ENCODE measurements around the gene SLC23A1.
"Not testable (repeated sequence)": the region's sequence is repeated elsewhere in the genome, so short reads cannot be mapped to it uniquely, and the experiment has no call there.

Gene SLC23A1

GRCh38 chr5:139413963-139414362 lies 30.9 kb upstream of the SLC23A1 start:
- peaks cover 28% of the 10 kb centered on the region for H3K36me3 Mint-ChIP-seq (ENCODE audit: low read depth)
- peaks cover 50% of the 10 kb centered on the region for H3K4me1 Mint-ChIP-seq (ENCODE audit: low read depth)
- H3K27ac Mint-ChIP-seq: peak overlapping the region; percentile 91
- peak overlapping the region; percentile 59 for H3K4me3 Mint-ChIP-seq
- H3K27me3 Mint-ChIP-seq (ENCODE audit: low read depth): no peaks in the 10 kb centered on the region
- H3K9me3 Mint-ChIP-seq: no peaks in the 10 kb centered on the region

GRCh38 chr5:139413153-139413552 lies 30.1 kb upstream of the SLC23A1 start:
- Mint-ChIP-seq H3K9me3 (no peaks in the 10 kb centered on the region), H3K27me3 (ENCODE audit: low read depth) (no peaks in the 10 kb centered on the region), H3K4me3 (no peak overlapping the region), H3K4me1 (ENCODE audit: low read depth) (peaks cover 45% of the 10 kb centered on the region), H3K36me3 (ENCODE audit: low read depth) (peaks cover 22% of the 10 kb centered on the region), H3K27ac (peak overlapping the region; percentile 91)

DNA sequence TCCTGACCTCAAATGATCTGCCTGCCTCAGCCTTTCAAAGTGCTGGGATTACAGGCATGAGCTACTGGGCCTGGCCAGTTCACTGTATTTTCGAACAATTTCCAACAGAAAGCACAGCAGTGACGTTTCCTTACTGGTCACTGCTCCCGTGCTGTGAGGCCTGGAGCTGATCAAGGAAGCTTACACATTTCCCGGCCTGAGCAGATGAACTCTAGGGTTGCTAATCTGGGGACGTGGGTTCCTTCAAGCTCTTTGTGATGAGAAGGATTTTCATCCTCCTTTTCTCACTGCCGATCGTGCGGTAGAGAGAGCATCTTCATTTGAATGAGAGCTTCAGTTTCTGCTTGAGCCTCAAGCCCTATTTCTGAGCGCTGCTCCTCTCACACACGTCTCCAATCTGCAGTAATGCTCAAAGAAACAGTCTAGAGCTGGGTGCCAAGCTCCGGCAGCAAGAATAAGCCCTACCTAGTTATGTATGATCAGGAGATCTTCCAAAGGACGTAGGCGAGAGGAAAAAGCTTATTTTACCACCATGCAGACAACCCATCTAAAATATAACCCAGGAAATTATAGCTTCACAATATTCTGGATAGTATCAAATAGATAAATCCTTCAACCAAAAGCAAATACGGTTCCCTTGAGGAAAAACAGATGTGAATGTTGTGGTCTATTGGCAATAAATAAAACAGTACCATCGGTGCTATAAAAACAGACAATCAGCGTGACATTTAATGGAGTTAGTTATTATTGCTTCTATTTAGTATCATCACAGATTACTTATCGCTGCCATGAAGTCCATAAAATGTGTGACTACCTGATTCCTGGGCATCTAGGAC lies 28.1 kb upstream of the SLC23A1 start:
- Mint-ChIP-seq H3K27me3 (ENCODE audit: low read depth) (no peaks in the 10 kb centered on the region), H3K4me3 (no peak overlapping the region), H3K36me3 (ENCODE audit: low read depth) (peaks cover 21% of the 10 kb centered on the region), H3K27ac (no peak overlapping the region), H3K9me3 (no peaks in the 10 kb centered on the region), H3K4me1 (ENCODE audit: low read depth) (peaks cover 50% of the 10 kb centered on the region)

DNA sequence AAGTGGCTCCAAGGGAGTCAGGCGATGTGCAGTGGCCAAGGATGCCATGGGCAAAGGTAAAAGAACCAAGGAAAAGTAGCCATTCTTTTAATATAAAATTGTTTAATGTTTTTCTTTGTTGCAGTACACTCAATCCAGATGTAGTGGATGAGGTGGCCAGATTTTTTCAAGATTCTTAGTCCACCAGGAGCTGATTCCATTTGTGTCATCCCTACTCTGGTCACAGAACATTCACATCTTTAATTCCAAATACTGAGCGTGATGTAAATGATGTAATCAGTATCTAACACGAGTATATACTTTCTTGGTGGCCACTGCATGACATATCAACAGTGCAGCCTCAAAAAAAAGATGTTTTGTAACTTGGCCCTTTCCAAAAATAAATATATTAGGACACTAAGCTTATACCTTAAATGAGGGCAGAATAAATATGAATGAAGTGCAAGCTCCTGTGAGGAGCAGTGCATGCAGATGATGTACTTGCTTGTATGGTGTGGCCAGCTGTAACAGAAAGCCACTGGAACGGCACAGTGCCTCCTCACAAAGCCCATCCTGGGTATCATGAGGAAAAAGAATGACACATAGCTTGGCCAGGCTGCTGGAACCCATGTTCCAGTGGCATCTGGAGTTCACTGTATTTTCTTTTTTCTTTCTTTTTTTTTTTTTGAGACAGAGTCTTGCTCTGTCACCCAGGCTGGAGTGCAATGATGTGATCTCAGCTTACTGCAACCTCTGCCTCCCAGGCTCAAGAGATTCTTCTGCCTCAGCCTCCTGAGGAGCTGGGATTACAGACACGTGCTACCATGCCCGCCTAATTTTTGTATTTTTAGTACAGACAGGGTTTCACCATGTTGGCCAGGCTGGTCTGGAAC lies 27.3 kb upstream of the SLC23A1 start:
- no peak overlapping the region for H3K27ac Mint-ChIP-seq
- H3K4me1 Mint-ChIP-seq (ENCODE audit: low read depth): peaks cover 41% of the 10 kb centered on the region
- no peaks in the 10 kb centered on the region for H3K9me3 Mint-ChIP-seq
- H3K36me3 Mint-ChIP-seq (ENCODE audit: low read depth): peaks cover 17% of the 10 kb centered on the region
- no peak overlapping the region for H3K4me3 Mint-ChIP-seq
- no peaks in the 10 kb centered on the region for H3K27me3 Mint-ChIP-seq (ENCODE audit: low read depth)

DNA sequence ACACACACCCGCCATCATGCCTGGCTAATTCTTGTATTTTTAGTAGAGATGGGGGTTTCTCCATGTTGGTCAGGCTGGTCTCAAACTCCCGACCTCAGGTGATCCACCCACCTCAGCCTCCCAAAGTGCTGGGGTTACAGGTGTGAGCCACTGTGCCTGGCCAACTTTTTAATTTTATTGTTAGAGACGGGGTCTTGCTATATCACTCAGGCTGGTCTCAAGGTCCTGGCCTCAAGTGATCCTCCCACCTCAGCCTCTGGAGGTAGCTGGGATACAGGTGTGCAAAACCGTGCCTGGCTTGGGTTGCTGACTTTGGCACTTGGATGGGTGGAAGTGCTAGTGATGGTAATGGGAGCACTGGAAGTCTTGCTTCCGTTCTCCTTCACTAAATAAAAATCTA lies 26.0 kb upstream of the SLC23A1 start:
- Mint-ChIP-seq H3K36me3 (ENCODE audit: low read depth) (peaks cover 17% of the 10 kb centered on the region), H3K4me1 (ENCODE audit: low read depth) (peaks cover 35% of the 10 kb centered on the region)
- not testable (repeated sequence) for H3K27ac Mint-ChIP-seq; H3K9me3 Mint-ChIP-seq; H3K4me3 Mint-ChIP-seq; H3K27me3 Mint-ChIP-seq (ENCODE audit: low read depth)

GRCh38 chr5:139408191-139408590 lies 25.1 kb upstream of the SLC23A1 start:
- Mint-ChIP-seq H3K4me1 (ENCODE audit: low read depth) (peaks cover 33% of the 10 kb centered on the region), H3K4me3 (no peak overlapping the region), H3K36me3 (ENCODE audit: low read depth) (peaks cover 12% of the 10 kb centered on the region), H3K9me3 (no peaks in the 10 kb centered on the region), H3K27ac (no peak overlapping the region), H3K27me3 (ENCODE audit: low read depth) (no peaks in the 10 kb centered on the region)

GRCh38 chr5:139407517-139407916 lies 24.4 kb upstream of the SLC23A1 start:
- Mint-ChIP-seq H3K9me3 (no peaks in the 10 kb centered on the region), H3K36me3 (ENCODE audit: low read depth) (peaks cover 8% of the 10 kb centered on the region), H3K27me3 (ENCODE audit: low read depth) (no peaks in the 10 kb centered on the region), H3K4me1 (ENCODE audit: low read depth) (peaks cover 33% of the 10 kb centered on the region), H3K27ac (peak overlapping the region; percentile 37), H3K4me3 (no peak overlapping the region)

- peaks cover 34% of the 10 kb centered on the region for H3K4me1 Mint-ChIP-seq (ENCODE audit: low read depth)
- no peaks in the 10 kb centered on the region for H3K9me3 Mint-ChIP-seq
- no peak overlapping the region for H3K27ac Mint-ChIP-seq
- H3K27me3 Mint-ChIP-seq (ENCODE audit: low read depth): no peaks in the 10 kb centered on the region
- no peak overlapping the region for H3K4me3 Mint-ChIP-seq
- peaks cover 7% of the 10 kb centered on the region for H3K36me3 Mint-ChIP-seq (ENCODE audit: low read depth)
These were observed 23.9 kb upstream of the SLC23A1 start for GRCh38 chr5:139406963-139407362.

GRCh38 chr5:139404484-139404840 lies 21.4 kb upstream of the SLC23A1 start:
- no peaks in the 10 kb centered on the region for H3K27me3 Mint-ChIP-seq (ENCODE audit: low read depth)
- H3K4me3 Mint-ChIP-seq: peak overlapping the region; percentile 96
- no peaks in the 10 kb centered on the region for H3K9me3 Mint-ChIP-seq
- H3K27ac Mint-ChIP-seq: peak overlapping the region; percentile 100
- H3K36me3 Mint-ChIP-seq (ENCODE audit: low read depth): peaks cover 4% of the 10 kb centered on the region
- H3K4me1 Mint-ChIP-seq (ENCODE audit: low read depth): peaks cover 36% of the 10 kb centered on the region

DNA sequence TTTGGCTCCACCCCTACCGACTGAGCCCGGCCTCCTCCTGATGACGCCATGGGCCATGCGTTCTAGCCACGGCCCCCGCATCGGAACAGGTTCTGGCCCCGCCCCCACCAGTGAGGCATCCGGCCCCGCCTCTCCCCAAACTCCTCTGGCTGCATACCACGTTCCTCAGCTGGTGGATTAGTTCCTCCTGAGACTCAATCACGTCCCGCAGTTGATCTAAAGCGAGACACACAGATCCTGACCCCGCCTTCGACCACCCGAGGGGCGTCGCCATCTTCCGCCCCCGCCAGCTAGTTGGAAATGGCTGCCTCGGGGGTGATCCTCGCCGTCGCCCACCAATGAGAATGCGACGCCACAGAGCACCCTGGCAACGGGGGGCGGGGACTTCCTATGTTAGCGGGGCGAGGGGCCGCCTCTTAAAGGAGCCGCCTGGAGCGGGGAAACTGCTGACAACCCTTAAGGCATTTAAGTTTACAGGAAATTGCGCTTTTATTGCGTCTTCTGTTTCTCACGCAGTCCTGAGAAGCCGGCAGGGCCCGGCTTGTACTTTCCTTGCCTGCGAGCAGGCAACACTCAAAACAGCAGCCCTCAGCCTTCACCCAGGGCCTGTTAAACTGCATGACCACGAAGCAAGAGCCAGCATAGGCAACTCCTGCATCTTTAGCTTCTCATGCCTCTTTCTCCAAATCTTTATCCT lies 20.8 kb upstream of the SLC23A1 start, which contains the start of gene SPATA24:
Gene SPATA24 (minus strand): TSS at position 303 of the 697 bp plus-strand sequence. CDS start 29 bp downstream, at position 274.
- H3K27ac Mint-ChIP-seq: peak within 1 kb of the TSS; percentile 100
- H3K27me3 Mint-ChIP-seq (ENCODE audit: low read depth): no peaks in the 10 kb centered on the region

DNA sequence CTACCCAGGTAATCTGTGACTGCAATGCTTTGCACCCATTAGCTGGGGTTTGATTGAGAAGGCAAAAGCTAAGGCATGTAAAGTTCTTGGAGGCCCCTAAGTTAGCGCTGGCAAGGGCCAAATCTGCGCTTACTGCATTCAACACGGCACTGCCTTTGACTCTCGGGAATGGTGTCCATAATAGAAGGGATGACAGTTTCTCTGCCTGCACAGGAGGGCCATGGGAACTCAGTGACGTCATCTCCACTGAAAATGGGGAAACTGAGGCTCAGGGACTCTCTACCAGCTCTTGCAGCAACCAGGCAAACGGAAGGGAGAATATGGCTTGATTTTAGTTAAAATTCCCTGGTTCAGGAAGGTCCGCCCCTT lies 20.3 kb upstream of the SLC23A1 start:
- H3K4me3 Mint-ChIP-seq: peak overlapping the region; percentile 96
- H3K27me3 Mint-ChIP-seq (ENCODE audit: low read depth): no peaks in the 10 kb centered on the region
- H3K4me1 Mint-ChIP-seq (ENCODE audit: low read depth): peaks cover 39% of the 10 kb centered on the region
- no peaks in the 10 kb centered on the region for H3K9me3 Mint-ChIP-seq
- peak overlapping the region; percentile 100 for H3K27ac Mint-ChIP-seq
- H3K36me3 Mint-ChIP-seq (ENCODE audit: low read depth): peaks cover 6% of the 10 kb centered on the region

More for the DNA sequence above, 20.8 kb upstream of the SLC23A1 start, which contains the start of gene SPATA24:
- Mint-ChIP-seq H3K4me1 (ENCODE audit: low read depth) (peaks cover 39% of the 10 kb centered on the region), H3K36me3 (ENCODE audit: low read depth) (peaks cover 6% of the 10 kb centered on the region), H3K4me3 (peak within 1 kb of the TSS; percentile 96), H3K9me3 (no peaks in the 10 kb centered on the region)

DNA sequence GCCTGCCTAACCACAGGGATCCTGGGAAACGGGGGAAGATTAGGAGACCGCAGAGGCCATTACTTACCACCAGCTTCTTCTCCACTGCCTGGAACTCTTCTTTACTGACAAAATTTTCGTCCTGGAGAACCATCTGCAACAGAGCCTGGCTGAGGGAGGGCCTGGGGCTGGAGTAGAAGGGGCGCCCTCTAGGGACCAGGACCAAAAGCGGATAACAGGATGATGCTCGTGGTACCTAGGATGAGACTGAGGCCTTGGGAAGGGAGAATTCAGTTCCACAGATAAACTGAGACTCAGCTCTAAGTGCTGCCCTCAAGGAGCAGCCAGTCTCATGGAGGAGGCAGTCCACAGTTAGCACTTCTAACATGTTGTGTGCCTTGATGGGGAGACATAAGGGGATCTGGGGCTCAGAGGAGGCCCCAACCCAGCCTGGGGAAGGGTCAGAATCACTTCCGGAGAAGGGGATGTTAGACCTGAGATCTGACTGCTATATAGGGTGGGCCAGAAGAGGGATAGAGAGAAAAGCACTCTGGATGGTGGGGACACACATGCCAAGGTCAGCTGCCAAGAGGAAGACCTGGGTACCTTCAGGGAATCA lies 19.6 kb upstream of the SLC23A1 start:
- Mint-ChIP-seq H3K27ac (peak overlapping the region; percentile 100), H3K4me1 (ENCODE audit: low read depth) (peaks cover 40% of the 10 kb centered on the region), H3K27me3 (ENCODE audit: low read depth) (no peaks in the 10 kb centered on the region)

DNA sequence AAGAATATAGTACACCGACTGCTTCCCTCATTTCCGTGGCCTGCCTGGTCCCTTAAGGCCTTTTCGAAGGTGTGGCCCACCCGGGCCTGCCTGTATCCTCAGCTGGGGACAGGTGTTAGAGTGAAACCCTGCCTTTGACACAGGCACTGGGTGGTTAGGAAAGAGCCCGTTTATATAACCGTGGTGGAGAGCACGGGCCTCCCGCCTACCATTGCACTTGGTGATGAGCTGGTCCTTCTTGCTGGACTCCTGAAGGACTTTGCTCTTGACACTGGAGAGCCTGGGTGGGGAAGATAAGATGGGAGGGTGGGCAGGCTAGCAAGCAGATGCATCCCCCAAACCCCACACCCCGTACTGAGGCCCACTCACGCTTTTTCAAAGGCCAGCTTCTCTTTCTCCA lies 18.4 kb upstream of the SLC23A1 start:
- no peak overlapping the region for H3K4me3 Mint-ChIP-seq
- peaks cover 6% of the 10 kb centered on the region for H3K36me3 Mint-ChIP-seq (ENCODE audit: low read depth)
- H3K4me1 Mint-ChIP-seq (ENCODE audit: low read depth): peaks cover 42% of the 10 kb centered on the region
- no peaks in the 10 kb centered on the region for H3K9me3 Mint-ChIP-seq
- H3K27ac Mint-ChIP-seq: no peak overlapping the region
- no peaks in the 10 kb centered on the region for H3K27me3 Mint-ChIP-seq (ENCODE audit: low read depth)

More for the DNA sequence above, 19.6 kb upstream of the SLC23A1 start:
- Mint-ChIP-seq H3K36me3 (ENCODE audit: low read depth) (peaks cover 5% of the 10 kb centered on the region), H3K4me3 (peak overlapping the region; percentile 96), H3K9me3 (no peaks in the 10 kb centered on the region)

Measured in T-helper 1 cell treated with Interleukin-12 subunit alpha and Interleukin-12 subunit beta and Interleukin-4 antibody, amounts not matched to agents 30 μg/mL and 1 μg/mL, for 36 hours (primary cell).